Stomach (tissue), 9 donors: ENCODE results near the gene SEMA4G. TPM values are rescaled to one million over a fixed set of nuclear protein-coding genes. Genes with fewer than 3 reads are reported as not detected.

Source experiments
- DNase-seq, 2 donors: peaks; one replicate each; pipeline versions ENCODE4 v3.0.0 to v3.0.0-alpha.2; 2013 to 2019
- H3K27ac ChIP-seq, 5 donors: fragments of 200-600 bp in 4 of 5; sonication (generic) in 4 of 5; one replicate each; pipeline ENCODE4 v1.5.1; 2013 to 2019; ENCODE audit warnings: mild to moderate bottlenecking in 1 of 5, moderate library complexity in 1 of 5
- H3K27me3 ChIP-seq, 3 donors: fragments of 200-600 bp; sonication (generic); one replicate each; pipeline ENCODE4 v1.5.1; 2017 to 2019; ENCODE audit warnings: mixed run types in 1 of 3
- H3K36me3 ChIP-seq, 4 donors: fragments of 200-600 bp; sonication (generic); 1 replicate in 3 of 4; 2 replicates in 1 of 4; pipeline ENCODE4 v1.5.1; 2016 to 2019
- H3K4me1 ChIP-seq, 4 donors: fragments of 200-600 bp; sonication (generic); one replicate each; pipeline ENCODE4 v1.5.1; 2016 to 2019
- H3K4me3 ChIP-seq, 4 donors: fragments of 200-600 bp; sonication (generic) in 3 of 4; one replicate each; pipeline ENCODE4 v1.5.1; 2016 to 2019; ENCODE audit warnings: mild to moderate bottlenecking in 1 of 4
- H3K9me3 ChIP-seq, 4 donors: fragments of 200-600 bp; sonication (generic); one replicate each; pipeline ENCODE4 v1.5.1; 2016 to 2019
- EP300 ChIP-seq: sonication (generic); formaldehyde crosslinking; IDR thresholded peaks from one replicate; pipeline ENCODE4 v1.6.1; 2017; ENCODE audit warnings: antibody characterized with exemption
- POLR2A ChIP-seq, 4 donors: fragments of 450-650 bp; IDR thresholded peaks; one replicate each; pipeline ENCODE4 v1.6.1; 2016; ENCODE audit warnings: antibody characterized with exemption in 4 of 4, control low read depth in 2 of 4, mild to moderate bottlenecking in 1 of 4, moderate library complexity in 1 of 4
- POLR2AphosphoS5 ChIP-seq, 3 donors: sonication (generic); formaldehyde crosslinking; IDR thresholded peaks; one replicate each; pipeline ENCODE4 v1.6.1; 2016; ENCODE audit warnings: antibody characterized with exemption in 3 of 3
- WGBS, 5 donors: extraction: QIAGEN DNeasy Blood & Tissue Kit in 3 of 5; methylation state at CpG; one replicate each; pipeline versions ENCODE4 v1.1.5 to v1.1.7; 2013 to 2018; 5-methylcytosine and 5-hydroxymethylcytosine counted together
- intact Hi-C: fragments of 100-400 bp; cut with DNase I; formaldehyde crosslinking; loops from one replicate; pipeline ENCODE4 v1.15.1; 2023; ENCODE audit warnings: low total_unique reads
- polyA plus RNA-seq, 3 donors: library from polyadenylated mRNA; stranded (reverse); fragments of 200-250 nt; gene quantifications; one replicate each; pipeline ENCODE4 v1.2.3, GENCODE V29; 2013
- total RNA-seq, 5 donors: library from RNA; depleted of rRNA; stranded (reverse); fragments of >200 nt; gene quantifications; one replicate each; pipeline versions ENCODE4 v1.1.0 to v1.2.3, GENCODE V29; 2014 to 2016
- TF ChIP-seq, protein P1 (sequence below), 7 experiments: fragments of 450-650 bp in 4 of 7; fragments of 200-600 bp in 3 of 7; sonication (generic) in 3 of 7; IDR thresholded peaks; one replicate each; pipeline ENCODE4 v1.5.1; 2016 to 2019; ENCODE audit warnings: antibody characterized with exemption in 7 of 7, control low read depth in 2 of 7, mild to moderate bottlenecking in 1 of 7
- donor health status: healthy with polysubstance abuse.
- donor health status: Bipolar disorder and iron deficiency.
- donor health status: healthy.

The SEMA4G gene
- total and polyA plus RNA-seq, 8 donors = 5.1 to 96.3 (median 7.6) TPM

DNA sequence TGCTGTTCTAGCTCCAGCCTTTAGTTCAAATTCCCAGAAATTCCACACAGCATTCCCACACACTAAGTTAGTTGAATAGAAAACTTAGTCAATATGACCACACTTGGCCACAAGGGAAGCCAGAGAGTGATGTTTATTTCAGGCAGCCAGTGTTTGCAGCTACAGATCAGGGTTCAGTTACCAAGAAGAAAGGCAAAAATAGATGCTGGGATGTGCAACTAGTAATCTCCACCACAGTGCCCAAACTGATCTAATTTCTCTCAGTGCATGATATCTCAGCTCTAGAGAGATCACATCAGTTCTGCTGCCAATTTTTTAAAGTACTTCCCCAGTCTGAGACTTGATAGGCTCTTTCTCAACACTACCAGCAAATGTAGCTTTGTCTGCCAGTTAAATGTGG is 38.9 kb upstream of the SEMA4G start:
- Histone ChIP-seq H3K36me3 (peaks cover 48 to 100% (median 99%) of the 10 kb centered on the region in 4 donors), H3K4me1 (peaks cover 0 to 4% (median under 1%) of the 10 kb centered on the region in 4 donors), H3K27me3 (no peaks in the 10 kb centered on the region), H3K4me3 (no peak overlapping the region), H3K27ac (no peak overlapping the region), H3K9me3 (no peaks in the 10 kb centered on the region)
- DNase-seq = no peak
- TF ChIP-seq EP300 (no peak), POLR2A (IDR thresholded peaks at IDR 0.05) (no peak), POLR2AphosphoS5 (IDR thresholded peaks at IDR 0.05) (no peak)
- TF ChIP-seq, protein P1, sequence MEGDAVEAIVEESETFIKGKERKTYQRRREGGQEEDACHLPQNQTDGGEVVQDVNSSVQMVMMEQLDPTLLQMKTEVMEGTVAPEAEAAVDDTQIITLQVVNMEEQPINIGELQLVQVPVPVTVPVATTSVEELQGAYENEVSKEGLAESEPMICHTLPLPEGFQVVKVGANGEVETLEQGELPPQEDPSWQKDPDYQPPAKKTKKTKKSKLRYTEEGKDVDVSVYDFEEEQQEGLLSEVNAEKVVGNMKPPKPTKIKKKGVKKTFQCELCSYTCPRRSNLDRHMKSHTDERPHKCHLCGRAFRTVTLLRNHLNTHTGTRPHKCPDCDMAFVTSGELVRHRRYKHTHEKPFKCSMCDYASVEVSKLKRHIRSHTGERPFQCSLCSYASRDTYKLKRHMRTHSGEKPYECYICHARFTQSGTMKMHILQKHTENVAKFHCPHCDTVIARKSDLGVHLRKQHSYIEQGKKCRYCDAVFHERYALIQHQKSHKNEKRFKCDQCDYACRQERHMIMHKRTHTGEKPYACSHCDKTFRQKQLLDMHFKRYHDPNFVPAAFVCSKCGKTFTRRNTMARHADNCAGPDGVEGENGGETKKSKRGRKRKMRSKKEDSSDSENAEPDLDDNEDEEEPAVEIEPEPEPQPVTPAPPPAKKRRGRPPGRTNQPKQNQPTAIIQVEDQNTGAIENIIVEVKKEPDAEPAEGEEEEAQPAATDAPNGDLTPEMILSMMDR (IDR thresholded peaks at IDR 0.05) = no peak
- intact Hi-C loops = no loop called here

DNA sequence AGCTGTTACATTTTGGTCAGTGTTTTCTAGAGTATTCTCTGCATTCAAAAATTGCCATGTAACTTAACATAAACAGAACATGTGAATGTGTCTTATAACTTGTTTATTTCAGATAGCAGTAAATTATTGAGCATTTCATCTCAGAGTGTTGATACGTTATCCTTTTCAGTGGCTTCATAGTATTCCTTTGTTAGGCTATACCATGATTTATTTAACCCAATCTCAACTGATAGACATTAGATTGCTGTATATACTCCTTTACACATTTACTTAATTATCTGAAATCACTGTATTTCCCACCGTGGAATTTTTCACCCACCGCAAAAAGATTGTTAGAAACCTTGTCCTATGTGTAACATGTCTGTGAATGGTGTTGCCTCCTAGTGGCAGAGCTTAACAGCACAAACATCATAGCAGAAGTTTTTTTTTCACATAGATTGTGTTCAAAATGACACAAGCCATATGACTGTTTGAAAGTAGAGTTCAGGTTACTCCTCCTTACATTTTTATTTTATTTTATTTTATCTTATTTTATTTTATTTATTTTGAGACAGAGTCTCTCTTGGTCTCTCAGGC is 35.1 kb upstream of the SEMA4G start:
- peaks cover 50 to 100% (median 99%) of the 10 kb centered on the region in 4 donors for H3K36me3 ChIP-seq
- 95 to 99% (median 96%) methylated on average over 3 of the region's 3 CpGs for WGBS, 5 donors
- intact Hi-C loops = no loop called here

DNA sequence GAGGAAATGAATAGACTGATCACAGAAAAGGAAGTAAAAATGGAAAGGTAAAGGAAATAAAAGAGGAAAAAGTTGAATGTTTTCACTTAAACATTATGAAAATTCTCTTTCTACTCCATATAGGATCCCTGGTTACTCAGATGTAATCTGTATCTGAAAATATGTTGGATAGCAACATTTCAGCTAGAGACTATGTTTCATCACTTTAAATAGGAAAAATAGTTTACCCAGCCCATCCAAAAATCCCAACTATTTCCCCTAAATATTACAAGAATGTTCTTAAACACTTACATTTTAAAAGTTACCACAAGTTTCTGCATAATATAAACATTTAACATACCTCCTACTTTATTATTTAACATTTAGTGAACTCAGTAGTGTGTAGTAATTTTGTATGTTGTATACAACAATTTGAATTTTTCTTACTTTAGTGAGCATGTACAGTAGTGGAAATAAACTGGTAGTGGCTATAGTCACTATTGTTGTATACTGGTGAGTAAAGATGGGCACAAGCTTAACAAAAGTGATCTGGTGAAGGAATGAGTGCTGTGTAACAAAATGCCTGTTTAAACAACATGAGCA is 29.4 kb upstream of the SEMA4G start:
- Histone ChIP-seq H3K27ac (no peak overlapping the region), H3K27me3 (no peaks in the 10 kb centered on the region), H3K4me3 (no peak overlapping the region), H3K36me3 (peaks cover 49 to 100% (median 99%) of the 10 kb centered on the region in 4 donors), H3K4me1 (no peaks in the 10 kb centered on the region), H3K9me3 (no peaks in the 10 kb centered on the region)
- TF ChIP-seq POLR2AphosphoS5 (IDR thresholded peaks at IDR 0.05) = no peak
- no peak for DNase-seq
- intact Hi-C loops = no loop called here

More for the DNA sequence above, 35.1 kb upstream of the SEMA4G start:
- Histone ChIP-seq H3K4me1 (no peaks in the 10 kb centered on the region), H3K27ac (no peak overlapping the region), H3K9me3 (no peaks in the 10 kb centered on the region), H3K4me3 (no peak overlapping the region), H3K27me3 (no peaks in the 10 kb centered on the region)
- TF ChIP-seq POLR2A (IDR thresholded peaks at IDR 0.05) (no peak), EP300 (no peak), POLR2AphosphoS5 (IDR thresholded peaks at IDR 0.05) (no peak)
- TF ChIP-seq, protein P1 (IDR thresholded peaks at IDR 0.05) = peak in 1 of 7 experiments; percentile 32
- DNase-seq = peak in 1 of 2 donors; percentile 13

DNA sequence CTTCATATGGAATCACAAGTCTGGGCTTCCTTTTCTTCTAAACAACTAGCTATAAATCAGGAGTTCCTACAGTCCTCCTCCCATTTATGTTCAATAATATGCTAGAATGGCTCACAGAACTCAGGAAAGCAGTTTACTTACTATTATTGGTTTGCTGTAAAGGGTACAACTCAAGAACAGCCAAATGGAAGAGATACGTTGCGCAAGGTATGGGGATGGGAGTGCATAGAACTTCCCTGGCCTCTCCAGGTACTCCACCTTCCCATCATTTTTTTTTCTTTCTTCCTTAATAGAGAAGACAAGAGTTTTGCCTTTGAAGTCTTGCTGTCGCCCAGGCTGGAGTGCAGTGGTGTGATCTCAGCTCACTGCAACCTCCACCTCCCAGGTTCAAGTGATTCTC is 27.1 kb upstream of the SEMA4G start:
- WGBS, 5 donors = 97 to 100% (median 97%) methylated on average over 3 of the region's 3 CpGs
- H3K27ac ChIP-seq = no peak overlapping the region
- intact Hi-C loops = no loop called here
- H3K9me3 ChIP-seq = no peaks in the 10 kb centered on the region
- H3K4me1 ChIP-seq = no peaks in the 10 kb centered on the region
- no peak overlapping the region for H3K4me3 ChIP-seq
- H3K27me3 ChIP-seq = no peaks in the 10 kb centered on the region
- H3K36me3 ChIP-seq = peaks cover 63 to 100% (median 100%) of the 10 kb centered on the region in 4 donors
- DNase-seq = no peak
- TF ChIP-seq POLR2A (IDR thresholded peaks at IDR 0.05) = no peak
- no peak for TF ChIP-seq EP300
- TF ChIP-seq, protein P1 (IDR thresholded peaks at IDR 0.05) = no peak
- TF ChIP-seq POLR2AphosphoS5 (IDR thresholded peaks at IDR 0.05) = no peak

DNA sequence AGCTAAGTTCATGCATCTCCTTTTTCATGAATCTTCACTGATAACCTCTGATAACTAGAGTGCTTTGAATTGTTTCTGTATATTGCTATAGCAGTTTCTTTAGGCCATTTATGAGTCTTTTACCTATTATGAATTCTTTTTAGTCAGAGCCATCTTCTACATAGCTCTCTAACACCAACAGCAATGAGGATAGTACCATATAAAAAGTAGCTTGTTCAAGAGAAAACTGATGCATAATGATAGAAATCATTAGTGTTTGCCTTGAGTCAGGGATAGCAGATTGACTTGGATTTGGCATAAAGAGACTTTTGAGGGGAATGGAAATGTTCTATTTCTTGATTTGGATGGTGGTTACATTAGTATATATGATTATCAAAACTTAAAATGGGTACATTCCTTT is 25.8 kb upstream of the SEMA4G start:
- Histone ChIP-seq H3K4me1 (no peaks in the 10 kb centered on the region), H3K36me3 (peaks cover 60 to 100% (median 100%) of the 10 kb centered on the region in 4 donors), H3K27me3 (no peaks in the 10 kb centered on the region), H3K4me3 (no peak overlapping the region), H3K27ac (no peak overlapping the region), H3K9me3 (no peaks in the 10 kb centered on the region)
- intact Hi-C loops = no loop called here
- no peak for TF ChIP-seq POLR2A (IDR thresholded peaks at IDR 0.05)
- DNase-seq = no peak
